VCaP (cell line): ENCODE data around the gene POFUT1.
A peak's percentile ranks its signal among the peaks of the same experiment; 100 is the strongest.

Source experiments
- H3K27ac ChIP-seq: fragments of 450-650 bp; 2 replicates; pipeline ENCODE4 v1.5.1; 2017
- CTCF ChIP-seq: fragments of 450-650 bp; conservative IDR thresholded peaks from 2 replicates; pipeline ENCODE4 v1.5.1; 2017; ENCODE audit warnings: mild to moderate bottlenecking, moderate library complexity

POFUT1 gene

GRCh38 chr20:32183947-32184635 lies 23.6 kb upstream of the POFUT1 start:
- H3K27ac ChIP-seq: no peak overlapping the region
- TF ChIP-seq CTCF: no peak

GRCh38 chr20:32184961-32185603 lies 22.6 kb upstream of the POFUT1 start:
- TF ChIP-seq CTCF: no peak
- H3K27ac ChIP-seq: no peak overlapping the region

GRCh38 chr20:32186506-32186905 lies 21.2 kb upstream of the POFUT1 start:
- no peak for TF ChIP-seq CTCF
- no peak overlapping the region for H3K27ac ChIP-seq

GRCh38 chr20:32188376-32189122 lies 19.1 kb upstream of the POFUT1 start:
- no peak overlapping the region; the same call in 1 of the 2 replicates for H3K27ac ChIP-seq
- no peak for TF ChIP-seq CTCF

- TF ChIP-seq CTCF: no peak
- H3K27ac ChIP-seq: peak overlapping the region; percentile 92; the same call in 1 of the 2 replicates
Measured at GRCh38 chr20:32189123-32189410, 18.6 kb upstream of the POFUT1 start.

- peak overlapping the region; percentile 92 for H3K27ac ChIP-seq
- TF ChIP-seq CTCF: no peak
Measured at GRCh38 chr20:32189691-32190615, 17.7 kb upstream of the POFUT1 start.
